H1 (cell line): ENCODE measurements around the gene DGKA. TPM values are rescaled to one million over a fixed set of nuclear protein-coding genes. Genes with fewer than 3 reads are reported as not detected.
A peak's percentile ranks its signal among the peaks of the same experiment; 100 is the strongest.

Source experiments
- CTCF ChIA-PET: fragments of 300-600 bp; sonication (Branson Sonifier 250); formaldehyde crosslinking; loops from one replicate; lab custom pipeline; 2021; ENCODE audit not compliant: partially characterized antibody; lab: Charles Lee
- POLR2A ChIA-PET: fragments of 300-600 bp; sonication (Branson Sonifier 250); formaldehyde crosslinking; loops from one replicate; lab custom pipeline; 2021; ENCODE audit warnings: inconsistent platforms; ENCODE audit not compliant: partially characterized antibody; lab: Charles Lee
- DNase-seq, 2 experiments: peaks; one replicate each; pipeline versions ENCODE4 v3.0.0 to v3.0.0-alpha.2; 2010 to 2022; ENCODE audit warnings: low spot score in 2 of 2, low read depth in 1 of 2, mixed read lengths in 1 of 2
- FAIRE-seq: peaks from 2 replicates; lab custom pipeline; 2011; peaks lifted over from hg19 to GRCh38; lab: Jason Lieb, UNC
- H2AFZ ChIP-seq: 2 replicates; pipeline ENCODE4 v1.8.1; 2012; ENCODE audit warnings: low read length, inconsistent platforms
- H2AK5ac ChIP-seq: 2 replicates; pipeline ENCODE4 v1.6.1; 2013; ENCODE audit warnings: low read depth, low read length
- H2BK120ac ChIP-seq: replicated peaks from 2 replicates; pipeline ENCODE3; 2013; ENCODE audit warnings: low read depth, low read length, inconsistent platforms
- H2BK12ac ChIP-seq: 2 replicates; pipeline ENCODE4 v1.6.1; 2013; ENCODE audit warnings: low read depth, low read length
- H2BK15ac ChIP-seq: 2 replicates; pipeline ENCODE4 v1.6.1; 2013; ENCODE audit warnings: low read length
- H2BK20ac ChIP-seq: 2 replicates; pipeline ENCODE4 v1.6.1; 2013; ENCODE audit warnings: low read length
- H2BK5ac ChIP-seq: 2 replicates; pipeline ENCODE4 v1.6.1; 2013; ENCODE audit warnings: low read depth, low read length
- H3K14ac ChIP-seq: 2 replicates; pipeline ENCODE4 v1.6.1; 2013; ENCODE audit warnings: inconsistent platforms; ENCODE audit not compliant: insufficient read length
- H3K18ac ChIP-seq: 2 replicates; pipeline ENCODE4 v1.6.1; 2013; ENCODE audit warnings: low read length; ENCODE audit errors: extremely low read depth
- H3K23ac ChIP-seq: 2 replicates; pipeline ENCODE4 v1.6.1; 2013; ENCODE audit warnings: inconsistent platforms; ENCODE audit not compliant: insufficient read length
- H3K23me2 ChIP-seq: 2 replicates; pipeline ENCODE4 v1.6.1; 2013; ENCODE audit warnings: low read depth, low read length
- H3K27ac ChIP-seq: 2 replicates; pipeline ENCODE4 v1.6.1; 2011; ENCODE audit warnings: low read depth, low read length, inconsistent platforms
- H3K27me3 ChIP-seq, 4 experiments: replicated peaks in 1 of 4; 1 replicate in 1 of 4; 2 replicates in 3 of 4; pipeline versions ENCODE4 v1.6.1 to v1.8.1; 2011 to 2013; ENCODE audit warnings: low read length in 3 of 4, mild to moderate bottlenecking in 3 of 4, inconsistent platforms in 2 of 4, mixed read lengths in 2 of 4, moderate library complexity in 1 of 4; ENCODE audit not compliant: control insufficient read depth in 3 of 4, insufficient read depth in 3 of 4; ENCODE audit errors: extremely low read depth in 1 of 4
- H3K36me3 ChIP-seq, 4 experiments: 2 replicates each; pipeline versions ENCODE4 v1.6.1 to v1.8.1; 2011 to 2013; ENCODE audit warnings: mild to moderate bottlenecking in 4 of 4, low read length in 3 of 4, moderate library complexity in 2 of 4, control low read depth in 1 of 4, inconsistent platforms in 1 of 4; ENCODE audit not compliant: insufficient read depth in 4 of 4, control insufficient read depth in 2 of 4
- H3K4ac ChIP-seq: replicated peaks from 2 replicates; pipeline ENCODE3; 2013; ENCODE audit warnings: low read length, low read depth, mixed read lengths, inconsistent platforms; ENCODE audit not compliant: insufficient read length
- H3K4me1 ChIP-seq, 4 experiments: replicated peaks in 1 of 4; 1 replicate in 1 of 4; 2 replicates in 3 of 4; pipeline versions ENCODE4 v1.6.1 to v1.8.1; 2011 to 2013; ENCODE audit warnings: low read length in 3 of 4, inconsistent platforms in 2 of 4, mixed read lengths in 1 of 4; ENCODE audit not compliant: insufficient read depth in 4 of 4, control insufficient read depth in 3 of 4
- H3K4me2 ChIP-seq, 2 experiments: 2 replicates each; pipeline versions ENCODE4 v1.6.1 to v1.8.1; 2011 to 2013; ENCODE audit warnings: low read depth in 2 of 2, low read length in 2 of 2, control low read depth in 1 of 2, inconsistent platforms in 1 of 2, mild to moderate bottlenecking in 1 of 2; ENCODE audit not compliant: insufficient read depth in 1 of 2
- H3K4me3 ChIP-seq, 4 experiments: fragments of 200-600, 300-600 bp in 1 of 4; sonication (generic), shearing (Covaris generic), sonication (Bioruptor Twin) in 1 of 4; 2 replicates each; pipeline versions ENCODE4 v1.5.1 to v1.8.1; 2011 to 2016; ENCODE audit warnings: low read length in 4 of 4, low read depth in 3 of 4, control low read depth in 2 of 4, inconsistent platforms in 2 of 4, mild to moderate bottlenecking in 2 of 4, mixed read lengths in 1 of 4, moderate library complexity in 1 of 4; ENCODE audit not compliant: insufficient read depth in 2 of 4; ENCODE audit errors: extremely low read depth in 1 of 4
- H3K56ac ChIP-seq: replicated peaks from 2 replicates; pipeline ENCODE3; 2013; ENCODE audit warnings: low read depth, mild to moderate bottlenecking, mixed read lengths, low read length, inconsistent platforms; ENCODE audit not compliant: insufficient read length
- H3K79me1 ChIP-seq: 2 replicates; pipeline ENCODE4 v1.6.1; 2013; ENCODE audit warnings: low read depth, low read length, control low read depth
- H3K79me2 ChIP-seq, 2 experiments: 2 replicates each; pipeline versions ENCODE4 v1.6.1 to v1.8.1; 2012 to 2013; ENCODE audit warnings: low read length in 2 of 2, mild to moderate bottlenecking in 2 of 2, inconsistent platforms in 1 of 2; ENCODE audit not compliant: insufficient read depth in 2 of 2, control insufficient read depth in 1 of 2
- H3K9ac ChIP-seq, 4 experiments: replicated peaks in 1 of 4; 1 replicate in 1 of 4; 2 replicates in 3 of 4; pipeline versions ENCODE4 v1.6.1 to v1.8.1; 2011 to 2013; ENCODE audit warnings: low read depth in 3 of 4, low read length in 3 of 4, control low read depth in 2 of 4, mild to moderate bottlenecking in 2 of 4, moderate library complexity in 2 of 4, inconsistent platforms in 1 of 4; ENCODE audit errors: extremely low read depth in 1 of 4
- H3K9me3 ChIP-seq, 2 experiments: 2 replicates each; pipeline versions ENCODE4 v1.6.1 to v1.8.1; 2012 to 2013; ENCODE audit warnings: mild to moderate bottlenecking in 2 of 2, moderate library complexity in 2 of 2, control low read depth in 1 of 2, inconsistent platforms in 1 of 2, low read depth in 1 of 2, low read length in 1 of 2, mixed read lengths in 1 of 2; ENCODE audit not compliant: insufficient read depth in 2 of 2
- H4K20me1 ChIP-seq, 2 experiments: replicated peaks in 1 of 2; 2 replicates each; pipeline versions ENCODE3 to v1.8.1; 2011 to 2013; ENCODE audit warnings: inconsistent platforms in 2 of 2, low read length in 2 of 2, mild to moderate bottlenecking in 1 of 2; ENCODE audit not compliant: insufficient read depth in 2 of 2, control insufficient read depth in 1 of 2
- H4K5ac ChIP-seq: 2 replicates; pipeline ENCODE4 v1.6.1; 2013; ENCODE audit warnings: low read length, low read depth, mixed read lengths, inconsistent platforms; ENCODE audit not compliant: insufficient read length
- H4K8ac ChIP-seq: 2 replicates; pipeline ENCODE4 v1.8.0; 2013; ENCODE audit warnings: mild to moderate bottlenecking, moderate library complexity, low read length, inconsistent platforms; ENCODE audit not compliant: insufficient read depth; ENCODE audit errors: extremely low read depth
- H4K91ac ChIP-seq: replicated peaks from 2 replicates; pipeline ENCODE3; 2013; ENCODE audit warnings: low read length, mixed read lengths, inconsistent platforms; ENCODE audit not compliant: insufficient read length
- POLR2AphosphoS5 ChIP-seq: IDR thresholded peaks from 2 replicates; pipeline ENCODE4 v1.6.1; 2011; ENCODE audit warnings: low read depth, low read length
- POU5F1 ChIP-seq: IDR thresholded peaks from 2 replicates; pipeline ENCODE4 v1.6.1; 2011; ENCODE audit warnings: low read depth, mild to moderate bottlenecking, low read length, moderate library complexity
- SAP30 ChIP-seq: fragments of 300-600 bp; sonication (generic); IDR thresholded peaks from 2 replicates; pipeline ENCODE4 v1.7.1; 2012; ENCODE audit warnings: low read length, moderate library complexity, mild to moderate bottlenecking, inconsistent platforms; ENCODE audit not compliant: insufficient read depth, insufficient replicate concordance
- SIN3A ChIP-seq, 2 experiments: IDR thresholded peaks in 1 of 2; conservative IDR thresholded peaks in 1 of 2; 2 replicates each; pipeline ENCODE4 v1.6.1; 2011 to 2012; ENCODE audit warnings: low read length in 2 of 2, improper control_type of control experiment in 1 of 2, low read depth in 1 of 2, mild to moderate bottlenecking in 1 of 2
- SIRT6 ChIP-seq: IDR thresholded peaks from one replicate; pipeline ENCODE4 v1.7.1; 2012; ENCODE audit warnings: low read length, inconsistent platforms
- SIX5 ChIP-seq: IDR thresholded peaks from 2 replicates; pipeline ENCODE4 v1.6.1; 2011; ENCODE audit warnings: mild to moderate bottlenecking, low read depth, low read length
- TEAD4 ChIP-seq: IDR thresholded peaks from 2 replicates; pipeline ENCODE4 v1.6.1; 2012; ENCODE audit warnings: low read depth, low read length, inconsistent platforms, mixed read lengths
- YY1 ChIP-seq: IDR thresholded peaks from 2 replicates; pipeline ENCODE4 v1.6.1; 2011; ENCODE audit warnings: low read depth, mild to moderate bottlenecking, low read length
- WGBS, 2 experiments: shearing (Covaris generic) in 1 of 2; methylation state at CpG; one replicate each; pipeline versions ENCODE4 v1.1.6 to v1.1.7; 2013 to 2015; ENCODE audit warnings: low lambda C conversion rate in 2 of 2, mixed read lengths in 2 of 2, inconsistent platforms in 1 of 2, low coverage in 1 of 2, missing lambda C conversion rate in 1 of 2; ENCODE audit not compliant: insufficient replicate concordance in 2 of 2, insufficient coverage in 1 of 2, insufficient read length in 1 of 2; ENCODE audit errors: extremely low coverage in 1 of 2, missing lambda C conversion rate in 1 of 2; 5-methylcytosine and 5-hydroxymethylcytosine counted together
- polyA plus RNA-seq, 7 experiments: library from polyadenylated mRNA; depleted of rRNA in 3 of 7; stranded (reverse) in 5 of 7; unstranded in 2 of 7; fragments of >200 nt in 5 of 7; fragments of 200-250 nt in 2 of 7; gene quantifications; 1 replicate in 5 of 7; 2 replicates in 1 of 7; 4 replicates in 1 of 7; pipeline versions ENCODE4 v1.2.1 to v1.2.3, GENCODE V29; 2011 to 2013; ENCODE audit warnings: missing spikeins in 2 of 7, mixed read lengths in 2 of 7
- total RNA-seq: library from RNA; stranded (reverse); fragmentation: NEBNext Ultra II Directional; extraction: Animal tissue kit (Norgen Biotek cat#: 25700); gene quantifications from 2 replicates; pipeline ENCODE4 v1.2.1, GENCODE V29; 2021
- TF ChIP-seq, protein P1 (sequence below): IDR thresholded peaks from 2 replicates; pipeline ENCODE4 v1.6.1; 2012; ENCODE audit warnings: low read length, inconsistent platforms
- TF ChIP-seq, protein P2 (sequence below): IDR thresholded peaks from 2 replicates; pipeline ENCODE4 v1.6.1; 2012; ENCODE audit warnings: inconsistent platforms

Gene DGKA
- total and polyA plus RNA-seq, 2 of the 8 experiments (the other 6 are each of a cell fraction or from before 2014, with no cell fraction given), result 15.9 to 18.0 TPM

- Histone ChIP-seq H3K79me2 (peaks cover 3 to 18% of the 10 kb centered on the region in 2 experiments; a peak in 3 of 4 replicates), H3K36me3 (peaks cover 2 to 19% (median 9%) of the 10 kb centered on the region in 4 experiments; a peak in 5 of 8 replicates), H2BK120ac (no peak overlapping the region), H3K4me3 (peak overlapping the region; percentile 78 to 93 (median 88)), H2BK12ac (no peak overlapping the region), H2BK15ac (no peak overlapping the region), H3K27me3 (no peaks in the 10 kb centered on the region), H2BK5ac (peak overlapping the region; percentile 75; the same call in 1 of the 2 replicates), H2AK5ac (no peak overlapping the region), H3K14ac (no peak overlapping the region), H3K4ac (no peak overlapping the region), H2BK20ac (no peak overlapping the region), H3K4me1 (peaks cover 2 to 13% (median 5%) of the 10 kb centered on the region in 4 experiments), H4K5ac (no peak overlapping the region), H3K56ac (no peak overlapping the region), H3K9me3 (no peaks in the 10 kb centered on the region), H2AFZ (0 out of 2 replicates have a peak overlapping the region, but pooled peaks have one; percentile 4), H4K91ac (no peak overlapping the region), H3K9ac (peak overlapping the region in 3 of 4 experiments; percentile 21 to 83 (median 32); a peak in 4 of 7 replicates), H3K23me2 (peaks cover 12% of the 10 kb centered on the region; the same call in 1 of the 2 replicates), H3K79me1 (peaks cover 2% of the 10 kb centered on the region; the same call in 1 of the 2 replicates), H4K8ac (no peak overlapping the region), H4K20me1 (no peaks in the 10 kb centered on the region), H3K27ac (0 out of 2 replicates have a peak overlapping the region, but pooled peaks have one; percentile 22), H3K23ac (no peak overlapping the region), H3K4me2 (peak overlapping the region; percentile 78 to 90), H3K18ac (peak overlapping the region; percentile 62; the same call in 1 of the 2 replicates)
- 33% methylated on average over 5 of the region's 5 CpGs; no CpG with 5 or more reads in 1 of the 2 experiments for WGBS, 2 experiments
- CTCF ChIA-PET, result interaction anchor here (1.2 kb wide), 2 partner anchors 30 to 86 kb away, joined by 3 to 4 read pairs; no protein-coding TSS in a partner anchor
- no peak for FAIRE-seq
- DNase-seq, result peak in 1 of 2 experiments; percentile 48
- POLR2A ChIA-PET, result interaction anchor here (0.5 to 1.9 kb wide), 9 partner anchors 8 to 211 kb away, joined by 3 to 6 read pairs (median 4); partner anchors contain the start of gene RAB5B
- TF ChIP-seq SIRT6 (no peak), TEAD4 (0 out of 2 replicates have a peak, but pooled peaks have one; percentile 17), YY1 (no peak), SAP30 (no peak), POLR2AphosphoS5 (no peak), SIX5 (no peak), POU5F1 (no peak), SIN3A (conservative IDR thresholded peaks at IDR 0.05 in 1 of 2, IDR thresholded peaks at IDR 0.05 in 1 of 2; ENCODE audit: low read depth in 1 of 2, low read length in 2 of 2) (0 out of 4 replicates have a peak, but pooled peaks have one; percentile 18 to 58)
- TF ChIP-seq, protein P1, sequence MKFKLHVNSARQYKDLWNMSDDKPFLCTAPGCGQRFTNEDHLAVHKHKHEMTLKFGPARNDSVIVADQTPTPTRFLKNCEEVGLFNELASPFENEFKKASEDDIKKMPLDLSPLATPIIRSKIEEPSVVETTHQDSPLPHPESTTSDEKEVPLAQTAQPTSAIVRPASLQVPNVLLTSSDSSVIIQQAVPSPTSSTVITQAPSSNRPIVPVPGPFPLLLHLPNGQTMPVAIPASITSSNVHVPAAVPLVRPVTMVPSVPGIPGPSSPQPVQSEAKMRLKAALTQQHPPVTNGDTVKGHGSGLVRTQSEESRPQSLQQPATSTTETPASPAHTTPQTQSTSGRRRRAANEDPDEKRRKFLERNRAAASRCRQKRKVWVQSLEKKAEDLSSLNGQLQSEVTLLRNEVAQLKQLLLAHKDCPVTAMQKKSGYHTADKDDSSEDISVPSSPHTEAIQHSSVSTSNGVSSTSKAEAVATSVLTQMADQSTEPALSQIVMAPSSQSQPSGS, result no peak
- TF ChIP-seq, protein P2, sequence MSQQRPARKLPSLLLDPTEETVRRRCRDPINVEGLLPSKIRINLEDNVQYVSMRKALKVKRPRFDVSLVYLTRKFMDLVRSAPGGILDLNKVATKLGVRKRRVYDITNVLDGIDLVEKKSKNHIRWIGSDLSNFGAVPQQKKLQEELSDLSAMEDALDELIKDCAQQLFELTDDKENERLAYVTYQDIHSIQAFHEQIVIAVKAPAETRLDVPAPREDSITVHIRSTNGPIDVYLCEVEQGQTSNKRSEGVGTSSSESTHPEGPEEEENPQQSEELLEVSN, result no peak
These were observed 34.3 kb downstream of the DGKA start for GRCh38 chr12:55965240-55965639.
